ENCODE measurements around the gene DNAI7. TPM values are rescaled to one million over a fixed set of nuclear protein-coding genes. Genes with fewer than 3 reads are reported as not detected.

Gene DNAI7
- total and polyA plus RNA-seq, 2 donors (not counting 1 experiment from before 2014, with no cell fraction given), result 0.62 TPM; not detected in 1

DNA sequence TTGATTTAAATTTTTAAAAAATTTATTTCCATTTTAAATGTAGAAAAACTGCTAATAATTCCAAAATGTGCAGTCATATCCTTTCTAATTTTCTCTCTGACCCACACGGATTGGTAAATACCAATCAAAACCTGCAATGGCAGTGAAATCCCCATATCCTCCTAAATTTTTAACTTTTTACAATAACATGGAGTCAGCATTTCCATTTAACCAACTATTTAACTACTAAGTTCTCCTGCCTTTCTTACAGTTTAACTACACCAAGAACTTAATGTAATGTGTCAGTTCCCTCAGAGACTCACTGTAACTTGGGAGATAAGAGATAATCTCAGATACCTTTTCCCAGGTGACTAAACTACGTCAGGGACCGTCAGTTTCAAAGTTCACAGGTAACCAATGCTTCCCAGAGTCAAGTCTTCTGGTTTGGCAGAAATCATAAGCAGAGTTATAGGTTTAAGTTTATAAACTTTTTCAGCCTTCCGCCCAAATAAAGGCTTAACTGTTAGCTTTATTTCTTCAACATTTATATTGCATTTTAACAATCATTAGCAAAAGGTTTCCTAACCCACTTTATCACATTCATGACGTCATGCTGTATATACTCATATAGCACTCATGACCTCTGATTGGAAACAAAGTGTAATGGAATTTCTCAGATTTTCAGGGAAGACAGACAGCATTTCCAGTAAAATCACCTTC is 48.2 kb upstream of the DNAI7 start:
- Histone ChIP-seq H3K27me3 (replicated peaks in 1 of 4; ENCODE audit: control extremely low read depth in 1 of 4, control insufficient read depth in 3 of 4, insufficient read depth in 4 of 4, low read length in 3 of 4) (no peaks in the 10 kb centered on the region), H3K27ac (ENCODE audit: low read length in 2 of 2) (peak overlapping the region in 1 of 2 donors; percentile 54), H3K36me3 (replicated peaks in 1 of 2; ENCODE audit: control extremely low read depth in 1 of 2, control insufficient read depth in 1 of 2, extremely low read depth in 1 of 2, insufficient read depth in 2 of 2, low read length in 1 of 2) (peaks cover 0 to 15% of the 10 kb centered on the region in 2 experiments), H3K4me2 (replicated peaks; ENCODE audit: low read depth, low read length, poor library complexity, severe bottlenecking) (no peak overlapping the region), H2AFZ (ENCODE audit: insufficient read depth, low read depth, low read length, poor library complexity, severe bottlenecking) (no peak overlapping the region), H4K20me1 (ENCODE audit: control insufficient read depth, insufficient read depth, low read length, poor library complexity, severe bottlenecking) (peaks cover 7% of the 10 kb centered on the region), H3K4me1 (ENCODE audit: control insufficient read depth in 2 of 2, insufficient read depth in 2 of 2, low read length in 2 of 2) (peaks cover 0 to 2% of the 10 kb centered on the region in 2 donors), H3K9ac (ENCODE audit: low read length) (no peak overlapping the region), H3K4me3 (ENCODE audit: control extremely low read depth in 1 of 5, extremely low read depth in 1 of 5, insufficient read depth in 1 of 5, low read depth in 2 of 5, low read length in 4 of 5) (no peak overlapping the region), H3K79me2 (ENCODE audit: control insufficient read depth, insufficient read depth, low read length) (peaks cover 60% of the 10 kb centered on the region), H3K9me3 (ENCODE audit: control extremely low read depth in 1 of 3, control insufficient read depth in 2 of 3, insufficient read depth in 1 of 3, low read length in 2 of 3) (no peaks in the 10 kb centered on the region)
- ChIA-PET POLR2A (no interaction called here), CTCF (no interaction called here)
- Mint-ChIP-seq H3K27me3 (no peaks in the 10 kb centered on the region), H3K4me3 (no peak overlapping the region), H3K27ac (no peak overlapping the region), H3K4me1 (peaks cover 16% of the 10 kb centered on the region), H3K9me3 (ENCODE audit: insufficient read depth) (no peaks in the 10 kb centered on the region)
- intact Hi-C loops (cut with micrococcal nuclease), result no loop called here
- no peak for TF ChIP-seq EZH2 (IDR thresholded peaks at IDR 0.05; ENCODE audit: borderline replicate concordance, insufficient read depth, low read depth, low read length, poor library complexity, severe bottlenecking)
- TF ChIP-seq, protein P1, sequence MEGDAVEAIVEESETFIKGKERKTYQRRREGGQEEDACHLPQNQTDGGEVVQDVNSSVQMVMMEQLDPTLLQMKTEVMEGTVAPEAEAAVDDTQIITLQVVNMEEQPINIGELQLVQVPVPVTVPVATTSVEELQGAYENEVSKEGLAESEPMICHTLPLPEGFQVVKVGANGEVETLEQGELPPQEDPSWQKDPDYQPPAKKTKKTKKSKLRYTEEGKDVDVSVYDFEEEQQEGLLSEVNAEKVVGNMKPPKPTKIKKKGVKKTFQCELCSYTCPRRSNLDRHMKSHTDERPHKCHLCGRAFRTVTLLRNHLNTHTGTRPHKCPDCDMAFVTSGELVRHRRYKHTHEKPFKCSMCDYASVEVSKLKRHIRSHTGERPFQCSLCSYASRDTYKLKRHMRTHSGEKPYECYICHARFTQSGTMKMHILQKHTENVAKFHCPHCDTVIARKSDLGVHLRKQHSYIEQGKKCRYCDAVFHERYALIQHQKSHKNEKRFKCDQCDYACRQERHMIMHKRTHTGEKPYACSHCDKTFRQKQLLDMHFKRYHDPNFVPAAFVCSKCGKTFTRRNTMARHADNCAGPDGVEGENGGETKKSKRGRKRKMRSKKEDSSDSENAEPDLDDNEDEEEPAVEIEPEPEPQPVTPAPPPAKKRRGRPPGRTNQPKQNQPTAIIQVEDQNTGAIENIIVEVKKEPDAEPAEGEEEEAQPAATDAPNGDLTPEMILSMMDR (IDR thresholded peaks at IDR 0.05), result no peak
- WGBS (ENCODE audit: insufficient coverage), result 100% methylated on average over 1 of the region's 5 CpGs
- DNase-seq (no peak), ATAC-seq (ENCODE audit: low read depth) (no peak)

Measured in B cell (primary cell).